Endothelial cell of umbilical vein (primary cell): ENCODE results near the gene ATP9B. TPM values are rescaled to one million over a fixed set of nuclear protein-coding genes. Genes with fewer than 3 reads are reported as not detected.

Source experiments
- BruUV-seq: library from RNA; stranded (reverse); fragments of 400-500 nt; replicated peaks from 2 replicates; lab custom pipeline; 2021; lab: Mats Ljungman, UMichigan
- CTCF ChIA-PET: fragments of 300-600, 350-600 bp; sonication (Branson Sonifier 250); formaldehyde crosslinking; loops from one replicate; lab custom pipeline; 2021; ENCODE audit warnings: antibody characterized with exemption, inconsistent platforms; lab: Charles Lee
- POLR2A ChIA-PET: fragments of 300-600, 350-600 bp; sonication (Branson Sonifier 250); formaldehyde crosslinking; loops from one replicate; lab custom pipeline; 2021; ENCODE audit warnings: antibody characterized with exemption, inconsistent platforms; lab: Charles Lee
- DNase-seq: peaks from one replicate; pipeline ENCODE4 v3.0.0-alpha.2; 2011; ENCODE audit warnings: low read depth, low spot score
- FAIRE-seq: peaks from 2 replicates; lab custom pipeline; 2011; peaks lifted over from hg19 to GRCh38; lab: Jason Lieb, UNC
- H2AFZ ChIP-seq: 2 replicates; pipeline ENCODE4 v1.6.0; 2012; ENCODE audit warnings: low read depth, low read length, control low read depth, inconsistent platforms
- H3K27ac ChIP-seq: 2 replicates; pipeline ENCODE4 v1.5.1; 2011; ENCODE audit warnings: low read depth, mild to moderate bottlenecking, control low read depth, low read length, moderate library complexity; ENCODE audit not compliant: insufficient read depth
- H3K27me3 ChIP-seq, 2 experiments: 2 replicates each; pipeline versions ENCODE4 v1.6.0 to v1.6.1; 2011; ENCODE audit warnings: low read length in 2 of 2, mixed read lengths in 1 of 2; ENCODE audit not compliant: control insufficient read depth in 2 of 2, insufficient read depth in 2 of 2
- H3K36me3 ChIP-seq, 2 experiments: 2 replicates in 1 of 2; 3 replicates in 1 of 2; pipeline ENCODE4 v1.5.1; 2011; ENCODE audit warnings: low read length in 2 of 2, mild to moderate bottlenecking in 1 of 2, moderate library complexity in 1 of 2; ENCODE audit not compliant: control insufficient read depth in 2 of 2, insufficient read depth in 2 of 2; ENCODE audit errors: extremely low read depth in 1 of 2
- H3K4me1 ChIP-seq: 3 replicates; pipeline ENCODE4 v1.5.1; 2011; ENCODE audit warnings: mild to moderate bottlenecking, low read length; ENCODE audit not compliant: control insufficient read depth, insufficient read depth; ENCODE audit errors: extremely low read depth
- H3K4me2 ChIP-seq: 2 replicates; pipeline ENCODE4 v1.6.1; 2011; ENCODE audit warnings: low read length, control low read depth, mixed read lengths; ENCODE audit not compliant: insufficient read depth
- H3K4me3 ChIP-seq, 3 experiments: fragments of 200-600 bp in 1 of 3; sonication (generic), shearing (Covaris generic) in 1 of 3; replicated peaks in 1 of 3; 2 replicates each; pipeline ENCODE4 v1.5.1; 2011 to 2016; ENCODE audit warnings: control low read depth in 3 of 3, low read length in 3 of 3, mild to moderate bottlenecking in 2 of 3, inconsistent platforms in 1 of 3, low read depth in 1 of 3, moderate library complexity in 1 of 3; ENCODE audit not compliant: insufficient read depth in 1 of 3
- H3K79me2 ChIP-seq: 2 replicates; pipeline ENCODE4 v1.6.0; 2012; ENCODE audit warnings: low read length, inconsistent platforms; ENCODE audit not compliant: control insufficient read depth, insufficient read depth
- H3K9ac ChIP-seq: replicated peaks from 2 replicates; pipeline ENCODE3; 2011; ENCODE audit warnings: low read length, control low read depth; ENCODE audit not compliant: insufficient read depth; ENCODE audit errors: extremely low read depth
- H3K9me1 ChIP-seq: replicated peaks from 3 replicates; pipeline ENCODE4 v1.6.0; 2011; ENCODE audit warnings: mild to moderate bottlenecking, low read length; ENCODE audit not compliant: control insufficient read depth, insufficient read depth; ENCODE audit errors: extremely low read depth
- H3K9me3 ChIP-seq: replicated peaks from 2 replicates; pipeline ENCODE4 v1.5.1; 2012; ENCODE audit warnings: low read length, inconsistent platforms; ENCODE audit not compliant: control insufficient read depth, insufficient read depth
- H4K20me1 ChIP-seq: replicated peaks from 2 replicates; pipeline ENCODE3; 2011; ENCODE audit warnings: mild to moderate bottlenecking, low read length; ENCODE audit not compliant: control insufficient read depth, insufficient read depth; ENCODE audit errors: extremely low read depth
- EZH2 ChIP-seq: IDR thresholded peaks from 2 replicates; pipeline ENCODE4 v1.6.1; 2012; ENCODE audit warnings: borderline replicate concordance, low read depth, mild to moderate bottlenecking, moderate library complexity, low read length, inconsistent platforms; ENCODE audit not compliant: severe bottlenecking
- FOS ChIP-seq: IDR thresholded peaks from 2 replicates; pipeline ENCODE4 v1.6.1; 2011; ENCODE audit warnings: mild to moderate bottlenecking, low read length, moderate library complexity, borderline replicate concordance; ENCODE audit not compliant: insufficient read depth
- GATA2 ChIP-seq: IDR thresholded peaks from 2 replicates; pipeline ENCODE4 v1.7.0; 2011; ENCODE audit warnings: low read depth, mild to moderate bottlenecking, moderate library complexity, mixed read lengths, low read length; ENCODE audit not compliant: insufficient read length, insufficient read depth
- JUN ChIP-seq: IDR thresholded peaks from 2 replicates; pipeline ENCODE4 v1.6.1; 2011; ENCODE audit warnings: borderline replicate concordance, low read depth; ENCODE audit not compliant: insufficient read length, insufficient read depth
- MAX ChIP-seq: IDR thresholded peaks from 2 replicates; pipeline ENCODE4 v1.6.1; 2011; ENCODE audit not compliant: insufficient read depth, insufficient read length
- MYC ChIP-seq: IDR thresholded peaks from one replicate; pipeline ENCODE4 v1.6.1; 2011; ENCODE audit warnings: mild to moderate bottlenecking, low read depth, low read length
- POLR2A ChIP-seq: IDR thresholded peaks from 2 replicates; pipeline ENCODE4 v1.6.1; 2012; ENCODE audit warnings: low read depth, mild to moderate bottlenecking, control low read depth, low read length
- POLR2AphosphoS5 ChIP-seq: IDR thresholded peaks from 2 replicates; pipeline ENCODE4 v1.6.1; 2012; ENCODE audit warnings: low read depth, mild to moderate bottlenecking, control low read depth, low read length, moderate library complexity; ENCODE audit not compliant: insufficient read depth
- dilution Hi-C: fragments of 300-500 bp; cut with MboI; formaldehyde crosslinking; loops from one replicate; pipeline ENCODE4 v1.15.0; 2019; ENCODE audit warnings: low sequenced_read_pairs; ENCODE audit not compliant: extremely low pct_ligation_motif_present
- intact Hi-C: fragments of 100-400 bp; cut with micrococcal nuclease; formaldehyde crosslinking; loops from one replicate; pipeline ENCODE4 v1.10.0; 2022
- polyA plus RNA-seq, 4 experiments: library from polyadenylated mRNA; depleted of rRNA in 3 of 4; stranded (reverse) in 3 of 4; unstranded in 1 of 4; fragments of >200 nt; gene quantifications; 2 replicates each; pipeline versions ENCODE4 v1.2.1 to v1.2.3, GENCODE V29; 2011 to 2012; ENCODE audit warnings: missing spikeins in 1 of 4
- total RNA-seq: library from RNA; stranded (reverse); gene quantifications from 2 replicates; pipeline ENCODE4 v1.2.3, GENCODE V29; 2021
- TF ChIP-seq, protein P1 (sequence below), 2 donors: IDR thresholded peaks; 1 replicate in 1 of 2; 2 replicates in 1 of 2; pipeline ENCODE4 v1.5.1; 2011; ENCODE audit warnings: low read length in 2 of 2, mild to moderate bottlenecking in 2 of 2, moderate library complexity in 2 of 2, control low read depth in 1 of 2, inconsistent platforms in 1 of 2, low read depth in 1 of 2; ENCODE audit not compliant: insufficient read depth in 1 of 2; ENCODE audit errors: extremely low read depth in 1 of 2

The ATP9B gene
- total and polyA plus RNA-seq, 2 donors (not counting 3 experiments of a cell fraction or from before 2014, with no cell fraction given), result 14.6 to 18.2 TPM

DNA sequence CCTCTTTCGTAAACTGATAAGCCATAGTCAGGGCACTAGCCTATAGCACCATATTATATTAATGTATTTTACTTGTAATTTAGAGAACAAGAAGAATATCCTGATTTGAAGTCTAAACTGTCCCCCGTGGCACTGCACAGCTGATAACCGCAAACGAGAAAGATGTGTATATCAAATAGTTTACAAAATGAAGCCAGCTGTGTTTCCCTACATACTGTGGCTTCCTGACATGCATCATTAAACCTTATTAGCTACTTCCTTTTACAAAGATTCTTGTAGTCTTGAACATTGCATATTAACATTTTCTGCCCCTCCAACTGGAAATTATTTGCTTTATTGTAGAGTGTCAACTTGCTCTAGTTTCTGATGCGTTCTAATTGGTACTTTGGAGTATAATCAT lies 173.1 kb downstream of the ATP9B start:
- TF ChIP-seq FOS (no peak), JUN (no peak), EZH2 (no peak), MYC (no peak), MAX (no peak), POLR2AphosphoS5 (no peak), POLR2A (no peak), GATA2 (no peak)
- TF ChIP-seq, protein P1, sequence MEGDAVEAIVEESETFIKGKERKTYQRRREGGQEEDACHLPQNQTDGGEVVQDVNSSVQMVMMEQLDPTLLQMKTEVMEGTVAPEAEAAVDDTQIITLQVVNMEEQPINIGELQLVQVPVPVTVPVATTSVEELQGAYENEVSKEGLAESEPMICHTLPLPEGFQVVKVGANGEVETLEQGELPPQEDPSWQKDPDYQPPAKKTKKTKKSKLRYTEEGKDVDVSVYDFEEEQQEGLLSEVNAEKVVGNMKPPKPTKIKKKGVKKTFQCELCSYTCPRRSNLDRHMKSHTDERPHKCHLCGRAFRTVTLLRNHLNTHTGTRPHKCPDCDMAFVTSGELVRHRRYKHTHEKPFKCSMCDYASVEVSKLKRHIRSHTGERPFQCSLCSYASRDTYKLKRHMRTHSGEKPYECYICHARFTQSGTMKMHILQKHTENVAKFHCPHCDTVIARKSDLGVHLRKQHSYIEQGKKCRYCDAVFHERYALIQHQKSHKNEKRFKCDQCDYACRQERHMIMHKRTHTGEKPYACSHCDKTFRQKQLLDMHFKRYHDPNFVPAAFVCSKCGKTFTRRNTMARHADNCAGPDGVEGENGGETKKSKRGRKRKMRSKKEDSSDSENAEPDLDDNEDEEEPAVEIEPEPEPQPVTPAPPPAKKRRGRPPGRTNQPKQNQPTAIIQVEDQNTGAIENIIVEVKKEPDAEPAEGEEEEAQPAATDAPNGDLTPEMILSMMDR (IDR thresholded peaks at IDR 0.05; ENCODE audit: extremely low read depth in 1 of 2, insufficient read depth in 1 of 2, low read depth in 1 of 2, low read length in 2 of 2), result no peak
- ChIA-PET CTCF (no interaction called here), POLR2A (no interaction called here)
- H3K9me1 ChIP-seq, result no peaks in the 10 kb centered on the region
- no peaks in the 10 kb centered on the region for H3K4me1 ChIP-seq
- BruUV-seq, result no TSS peak
- H3K27ac ChIP-seq, result no peak overlapping the region
- DNase-seq, result no peak
- H3K36me3 ChIP-seq, result no peaks in the 10 kb centered on the region
- H3K27me3 ChIP-seq, result no peaks in the 10 kb centered on the region
- dilution Hi-C loops, result no loop called here
- H3K9ac ChIP-seq, result no peak overlapping the region
- no peak overlapping the region for H2AFZ ChIP-seq
- H3K4me2 ChIP-seq, result no peak overlapping the region
- no peak for FAIRE-seq
- H4K20me1 ChIP-seq, result no peaks in the 10 kb centered on the region
- H3K9me3 ChIP-seq, result no peaks in the 10 kb centered on the region
- intact Hi-C loops, result no loop called here
- H3K4me3 ChIP-seq, result no peak overlapping the region
- no peaks in the 10 kb centered on the region for H3K79me2 ChIP-seq
